Smooth muscle cell (in vitro differentiated cells): ENCODE data around the gene PCSK2. TPM values are rescaled to one million over a fixed set of nuclear protein-coding genes. Genes with fewer than 3 reads are reported as not detected.

Experiments
- DNase-seq: peaks from one replicate; lab custom pipeline; 2025; ENCODE audit not compliant: unreplicated experiment; lab: John Stamatoyannopoulos, UW
- H2AFZ ChIP-seq: fragments of 200-600 bp; sonication (generic); 2 replicates; pipeline ENCODE4 v1.6.0; 2016; ENCODE audit warnings: antibody characterized with exemption, low read depth, mild to moderate bottlenecking
- H3F3A ChIP-seq: fragments of 200-600 bp; sonication (generic); 2 replicates; pipeline ENCODE4 v1.6.0; 2017; ENCODE audit warnings: antibody characterized with exemption, low read depth
- H3K27ac ChIP-seq: fragments of 200-600 bp; sonication (generic); 2 replicates; pipeline ENCODE4 v1.5.1; 2016; ENCODE audit warnings: low read depth, mild to moderate bottlenecking
- H3K27me3 ChIP-seq: fragments of 200-600 bp; sonication (generic); 2 replicates; pipeline ENCODE4 v1.6.1; 2016; ENCODE audit warnings: low read depth, mild to moderate bottlenecking
- H3K36me3 ChIP-seq: fragments of 200-600 bp; sonication (generic); 2 replicates; pipeline ENCODE4 v1.5.1; 2016; ENCODE audit warnings: low read depth
- H3K4me1 ChIP-seq: fragments of 200-600 bp; sonication (generic); 2 replicates; pipeline ENCODE4 v1.5.1; 2016; ENCODE audit warnings: low read depth
- H3K4me2 ChIP-seq: fragments of 200-600 bp; sonication (generic); 2 replicates; pipeline ENCODE4 v1.6.0; 2016; ENCODE audit warnings: mild to moderate bottlenecking
- H3K4me3 ChIP-seq: fragments of 200-600 bp; sonication (generic); 2 replicates; pipeline ENCODE4 v1.5.1; 2016; ENCODE audit warnings: mild to moderate bottlenecking
- H3K79me2 ChIP-seq: fragments of 200-600 bp; sonication (generic); 2 replicates; pipeline ENCODE4 v1.6.0; 2016; ENCODE audit warnings: low read depth, mild to moderate bottlenecking
- H3K9ac ChIP-seq: fragments of 200-600 bp; sonication (generic); 2 replicates; pipeline ENCODE4 v1.6.0; 2016; ENCODE audit warnings: low read depth
- H3K9me3 ChIP-seq: fragments of 200-600 bp; sonication (generic); replicated peaks from 2 replicates; pipeline ENCODE4 v1.5.1; 2016; ENCODE audit warnings: low read depth
- H4K20me1 ChIP-seq: fragments of 200-600 bp; sonication (generic); 2 replicates; pipeline ENCODE4 v1.6.0; 2016; ENCODE audit warnings: low read depth
- WGBS: methylation state at CpG from one replicate; pipeline ENCODE4 v1.1.7; 2016; ENCODE audit warnings: low lambda C conversion rate; 5-methylcytosine and 5-hydroxymethylcytosine counted together
- polyA plus RNA-seq: library from polyadenylated mRNA; unstranded; fragments of >200 nt; fragmentation: Nextera tagmentation; extraction: Ambion mirVana; gene quantifications from 2 replicates; pipeline ENCODE4 v1.2.1, GENCODE V29; 2016
- total RNA-seq: library from RNA; depleted of rRNA; stranded (reverse); fragments of >200 nt; gene quantifications from 2 replicates; pipeline ENCODE4 v1.2.3, GENCODE V29; 2014
- TF ChIP-seq, protein P1 (sequence below): fragments of 200-600 bp; sonication (generic); IDR thresholded peaks from 2 replicates; pipeline ENCODE4 v1.5.1; 2017; ENCODE audit warnings: borderline replicate concordance, mild to moderate bottlenecking, antibody characterized with exemption; ENCODE audit not compliant: insufficient read depth, poor library complexity, severe bottlenecking

Gene PCSK2
- total and polyA plus RNA-seq, 2 experiments from 2014 or later, result not detected

GRCh38 chr20:17519606-17520285 lies 292.9 kb downstream of the PCSK2 start:
- no peaks in the 10 kb centered on the region for H4K20me1 ChIP-seq
- 77% methylated on average over 7 of the region's 7 CpGs for WGBS
- H3K4me3 ChIP-seq, result no peak overlapping the region
- TF ChIP-seq, protein P1, sequence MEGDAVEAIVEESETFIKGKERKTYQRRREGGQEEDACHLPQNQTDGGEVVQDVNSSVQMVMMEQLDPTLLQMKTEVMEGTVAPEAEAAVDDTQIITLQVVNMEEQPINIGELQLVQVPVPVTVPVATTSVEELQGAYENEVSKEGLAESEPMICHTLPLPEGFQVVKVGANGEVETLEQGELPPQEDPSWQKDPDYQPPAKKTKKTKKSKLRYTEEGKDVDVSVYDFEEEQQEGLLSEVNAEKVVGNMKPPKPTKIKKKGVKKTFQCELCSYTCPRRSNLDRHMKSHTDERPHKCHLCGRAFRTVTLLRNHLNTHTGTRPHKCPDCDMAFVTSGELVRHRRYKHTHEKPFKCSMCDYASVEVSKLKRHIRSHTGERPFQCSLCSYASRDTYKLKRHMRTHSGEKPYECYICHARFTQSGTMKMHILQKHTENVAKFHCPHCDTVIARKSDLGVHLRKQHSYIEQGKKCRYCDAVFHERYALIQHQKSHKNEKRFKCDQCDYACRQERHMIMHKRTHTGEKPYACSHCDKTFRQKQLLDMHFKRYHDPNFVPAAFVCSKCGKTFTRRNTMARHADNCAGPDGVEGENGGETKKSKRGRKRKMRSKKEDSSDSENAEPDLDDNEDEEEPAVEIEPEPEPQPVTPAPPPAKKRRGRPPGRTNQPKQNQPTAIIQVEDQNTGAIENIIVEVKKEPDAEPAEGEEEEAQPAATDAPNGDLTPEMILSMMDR, result no peak
- H3K79me2 ChIP-seq, result no peaks in the 10 kb centered on the region
- no peaks in the 10 kb centered on the region for H3F3A ChIP-seq
- DNase-seq, result no peak
- H3K36me3 ChIP-seq, result no peaks in the 10 kb centered on the region
- H3K27ac ChIP-seq, result no peak overlapping the region
- no peak overlapping the region for H2AFZ ChIP-seq
- no peak overlapping the region for H3K4me2 ChIP-seq
- H3K27me3 ChIP-seq, result no peaks in the 10 kb centered on the region
- H3K4me1 ChIP-seq, result no peaks in the 10 kb centered on the region
- no peaks in the 10 kb centered on the region for H3K9me3 ChIP-seq
- H3K9ac ChIP-seq, result no peak overlapping the region

DNA sequence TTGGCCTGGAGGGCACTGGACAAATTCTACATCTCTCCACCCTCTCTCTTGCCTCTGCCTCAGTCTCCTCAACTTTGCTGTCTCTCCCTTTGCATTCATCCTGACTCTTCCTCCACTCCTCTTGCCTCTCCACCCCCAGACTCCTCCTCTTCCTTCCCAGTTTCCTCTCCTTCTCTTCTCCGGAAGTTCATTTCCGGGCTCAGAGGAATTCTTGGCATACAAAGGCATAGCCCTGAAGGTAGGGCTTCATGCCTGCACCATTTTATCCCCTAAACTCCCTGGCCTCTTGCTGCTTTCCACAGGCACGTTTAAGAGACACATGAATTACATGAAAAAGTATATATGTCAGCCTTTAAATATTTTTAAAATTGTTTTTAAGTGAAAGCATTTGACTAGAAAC lies 293.7 kb downstream of the PCSK2 start:
- DNase-seq, result no peak
- Histone ChIP-seq H3K4me3 (no peak overlapping the region), H3K79me2 (no peaks in the 10 kb centered on the region), H3K9ac (no peak overlapping the region), H2AFZ (no peak overlapping the region), H3K4me2 (no peak overlapping the region), H3K27me3 (no peaks in the 10 kb centered on the region), H3F3A (no peaks in the 10 kb centered on the region), H3K4me1 (no peaks in the 10 kb centered on the region), H3K36me3 (no peaks in the 10 kb centered on the region), H4K20me1 (no peaks in the 10 kb centered on the region), H3K9me3 (no peaks in the 10 kb centered on the region), H3K27ac (no peak overlapping the region)
- TF ChIP-seq, protein P1, result no peak
- WGBS, result 66% methylated on average over 3 of the region's 3 CpGs

GRCh38 chr20:17522528-17522927 lies 295.7 kb downstream of the PCSK2 start:
- no peaks in the 10 kb centered on the region for H3F3A ChIP-seq
- H2AFZ ChIP-seq, result no peak overlapping the region
- no peaks in the 10 kb centered on the region for H3K9me3 ChIP-seq
- H3K4me1 ChIP-seq, result no peaks in the 10 kb centered on the region
- no peaks in the 10 kb centered on the region for H3K79me2 ChIP-seq
- no peak for DNase-seq
- no peak overlapping the region for H3K27ac ChIP-seq
- no peaks in the 10 kb centered on the region for H4K20me1 ChIP-seq
- H3K4me3 ChIP-seq, result no peak overlapping the region
- no peak overlapping the region for H3K9ac ChIP-seq
- no peak overlapping the region for H3K4me2 ChIP-seq
- TF ChIP-seq, protein P1, result no peak
- H3K27me3 ChIP-seq, result no peaks in the 10 kb centered on the region
- 82% methylated on average over 3 of the region's 3 CpGs for WGBS
- H3K36me3 ChIP-seq, result no peaks in the 10 kb centered on the region

DNA sequence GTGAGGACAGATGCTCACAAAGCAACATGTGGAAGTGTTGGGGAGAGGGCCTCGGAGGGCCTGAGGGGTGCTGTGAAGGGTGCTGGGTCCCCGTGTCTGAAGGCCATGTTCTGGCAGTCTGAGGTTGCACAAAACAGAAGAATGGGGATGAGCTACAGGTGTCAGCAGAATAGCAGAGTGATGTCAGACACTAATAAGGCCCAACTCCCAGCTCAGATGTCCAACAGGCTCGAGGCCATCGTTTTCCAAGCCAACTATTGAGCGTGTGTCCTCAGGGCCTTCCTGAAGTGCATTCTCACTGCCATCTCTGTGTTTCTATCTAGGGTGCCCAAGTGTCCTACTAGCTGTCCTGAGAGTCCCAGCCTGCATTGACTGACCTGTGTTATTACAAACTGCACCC lies 296.5 kb downstream of the PCSK2 start:
- Histone ChIP-seq H3K9me3 (no peaks in the 10 kb centered on the region), H3F3A (no peaks in the 10 kb centered on the region), H3K36me3 (no peaks in the 10 kb centered on the region), H3K79me2 (no peaks in the 10 kb centered on the region), H3K4me2 (no peak overlapping the region), H3K4me1 (no peaks in the 10 kb centered on the region), H2AFZ (no peak overlapping the region), H3K4me3 (no peak overlapping the region), H3K27ac (no peak overlapping the region), H3K27me3 (no peaks in the 10 kb centered on the region), H3K9ac (no peak overlapping the region), H4K20me1 (no peaks in the 10 kb centered on the region)
- TF ChIP-seq, protein P1, result no peak
- 82% methylated on average over 5 of the region's 5 CpGs for WGBS
- DNase-seq, result no peak
